ENCODE results near the gene CDH22.
A peak's percentile ranks its signal among the peaks of the same experiment; 100 is the strongest.

The CDH22 gene

DNA sequence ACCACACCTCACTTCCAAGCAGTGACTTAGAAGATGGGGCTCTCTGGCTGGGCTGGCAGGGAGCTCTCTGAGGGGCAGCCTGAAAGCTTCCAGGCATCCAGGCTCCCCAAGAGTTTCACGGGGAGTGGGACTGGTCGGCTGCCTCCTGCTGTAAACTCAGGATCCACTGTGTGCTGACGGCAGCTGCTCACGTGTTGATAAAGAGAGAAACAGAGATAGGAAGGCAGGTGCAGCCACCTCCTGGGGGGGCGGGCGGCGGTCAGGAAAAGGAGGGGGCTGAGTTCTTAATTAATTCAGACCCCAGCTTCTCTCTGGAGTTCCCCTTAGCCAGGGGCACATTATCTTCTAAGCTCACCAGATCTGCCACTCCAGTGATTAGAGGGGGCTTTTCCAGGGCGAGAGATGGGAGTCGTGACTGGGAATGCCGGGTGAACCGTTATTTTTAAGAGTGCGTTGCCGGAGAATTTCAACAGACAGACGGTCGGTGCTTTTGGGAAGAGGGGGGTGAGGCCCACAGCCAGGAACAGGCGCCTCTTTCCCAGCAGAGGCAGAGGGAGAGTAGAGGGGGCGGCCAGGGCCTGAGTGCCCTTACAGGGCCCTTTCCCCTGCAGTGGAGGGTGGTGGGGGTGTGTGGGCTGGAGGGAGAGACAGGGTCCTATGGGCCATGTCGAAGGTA lies 119.3 kb downstream of the CDH22 start:
- no peak for DNase-seq

DNA sequence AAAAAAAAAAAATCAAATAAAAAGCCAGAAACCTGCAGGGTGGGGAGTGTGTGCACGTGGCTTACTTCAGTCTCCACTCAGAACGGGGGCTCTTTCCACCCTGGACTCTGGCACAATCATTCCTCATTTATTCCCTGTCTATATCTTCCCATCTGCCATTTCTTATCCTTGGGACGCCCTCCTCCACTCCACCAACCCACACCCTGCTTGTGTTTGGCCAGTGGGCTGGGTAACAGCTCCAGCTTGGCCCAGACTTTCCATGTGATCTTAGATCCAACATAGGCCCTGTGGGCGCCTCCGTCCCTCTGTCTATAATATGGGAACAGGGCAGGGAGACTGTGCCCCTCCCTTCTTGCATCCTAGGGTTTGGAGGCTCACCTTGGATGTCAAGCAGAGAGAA lies 122.1 kb downstream of the CDH22 start:
- no peak for DNase-seq

DNA sequence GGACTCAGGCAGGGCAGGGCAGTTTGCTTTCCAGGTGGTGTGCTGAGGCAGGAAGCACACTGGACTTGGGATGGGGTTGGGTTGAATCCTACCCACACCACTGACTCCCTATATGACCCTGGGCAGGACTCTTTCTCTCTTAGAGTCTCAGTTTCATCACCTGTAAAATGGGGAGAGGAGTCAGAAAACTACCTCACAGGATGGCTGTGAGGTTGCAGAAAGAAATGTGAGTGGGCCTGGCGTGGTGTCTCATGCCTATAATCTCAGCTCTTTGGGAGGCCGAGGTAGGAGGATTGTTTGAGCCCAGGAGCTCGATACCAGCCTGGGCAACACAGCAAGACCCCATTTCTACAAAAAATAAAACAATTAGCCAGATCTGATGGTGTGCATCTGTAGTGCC lies 122.9 kb downstream of the CDH22 start:
- DNase-seq: no peak

DNA sequence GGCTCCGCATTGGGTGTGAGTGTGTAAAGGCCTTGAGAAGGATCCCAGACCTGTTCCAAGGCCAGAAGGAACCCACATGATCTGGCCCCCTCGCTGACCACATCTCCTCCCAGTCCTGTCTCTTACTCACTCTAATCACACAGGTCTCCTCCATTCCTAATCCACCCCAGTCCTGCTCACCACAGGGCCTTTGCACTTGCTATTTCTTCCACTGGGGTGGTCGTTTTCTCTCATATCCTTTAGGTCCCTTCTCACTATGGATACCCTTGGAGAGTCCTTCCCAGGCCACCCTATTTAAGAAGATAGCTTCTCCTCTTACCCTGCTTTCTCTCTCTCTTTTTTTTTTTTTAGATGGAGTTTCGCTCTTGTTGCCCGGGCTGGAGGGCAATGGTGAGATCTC lies 124.5 kb downstream of the CDH22 start:
- no peak for DNase-seq

DNA sequence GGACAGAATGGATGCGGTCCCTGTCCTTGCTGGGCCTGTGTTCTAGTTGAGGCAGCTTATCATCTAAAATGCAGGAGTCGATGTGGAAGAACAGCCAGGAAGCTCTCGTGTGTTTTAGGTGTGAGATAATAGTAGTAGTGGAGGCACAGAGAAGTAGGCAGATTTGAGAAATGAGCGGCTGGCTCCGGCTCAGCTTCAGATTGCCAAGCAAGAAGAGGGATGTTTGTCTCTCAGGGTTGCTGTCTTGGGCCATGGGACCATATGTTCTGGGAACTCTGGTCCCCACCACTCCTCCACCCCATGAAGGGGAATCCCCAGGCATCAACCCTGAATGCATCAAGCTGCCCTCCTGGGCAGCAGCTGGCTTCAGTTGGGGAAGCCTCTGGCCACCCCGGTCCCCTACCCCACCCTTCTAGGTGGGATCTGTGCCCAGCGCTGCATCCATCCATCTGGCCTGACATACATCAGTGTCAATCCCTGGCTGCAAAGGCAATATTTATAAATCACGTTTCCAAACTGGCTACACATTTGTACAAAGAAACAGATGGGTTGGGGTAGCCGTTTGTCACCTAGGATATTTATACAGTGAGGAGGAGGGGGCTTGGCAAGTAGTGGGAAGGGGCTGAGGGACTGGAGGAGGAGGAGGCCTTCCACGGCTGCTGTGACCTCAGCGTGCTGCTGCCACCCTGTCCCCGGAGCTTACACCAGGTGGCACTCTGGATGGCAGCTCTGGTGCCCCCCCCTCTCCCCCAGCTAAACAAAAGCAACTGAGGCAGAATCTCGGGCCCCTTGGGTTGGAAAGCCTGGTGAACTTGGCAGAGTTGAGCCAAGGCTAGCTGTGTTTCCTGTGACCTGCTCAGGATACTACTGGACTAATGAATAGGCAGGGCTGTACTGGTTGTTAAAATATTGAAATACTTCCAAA lies 125.8 kb downstream of the CDH22 start:
- DNase-seq: no peak

DNA sequence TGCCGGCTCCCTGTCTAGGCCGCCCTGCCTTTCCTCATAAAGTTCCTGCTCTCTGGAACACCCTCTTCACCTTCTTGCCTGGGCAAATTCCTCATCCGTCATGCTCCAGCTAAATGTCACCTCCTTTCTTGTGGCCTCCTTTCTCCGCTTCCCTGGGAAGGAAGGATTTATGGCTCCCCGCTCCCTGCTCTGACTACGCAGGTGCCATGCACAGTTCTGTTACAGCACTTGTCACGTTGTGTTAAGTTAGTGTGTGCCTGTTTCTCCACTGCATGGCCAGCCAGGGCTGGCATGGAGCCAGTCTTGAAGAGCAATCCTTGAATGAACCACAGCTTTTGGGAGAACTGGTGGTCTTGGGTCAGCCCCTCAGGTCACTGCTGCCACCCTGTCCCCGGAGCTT lies 128.4 kb downstream of the CDH22 start:
- DNase-seq: no peak

DNA sequence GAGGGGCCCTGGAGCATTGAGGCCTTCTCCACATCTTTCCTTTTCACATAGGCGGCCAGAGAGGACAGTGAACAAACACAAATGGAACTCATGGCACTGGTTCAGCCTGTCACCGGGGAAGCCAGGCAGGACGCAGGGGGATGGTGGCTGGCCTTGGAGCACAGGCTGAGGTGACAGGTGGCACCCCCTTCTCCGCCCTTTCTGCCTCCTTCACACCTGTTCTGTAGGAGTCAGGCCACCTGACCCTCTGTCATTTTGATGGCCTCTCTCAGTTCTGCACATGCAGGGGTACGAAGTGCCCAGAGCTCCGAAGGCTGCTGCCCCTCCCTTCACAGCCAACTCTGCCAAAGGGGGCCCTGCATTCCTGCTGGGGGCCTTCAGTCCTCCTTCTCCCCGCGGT lies 129.4 kb downstream of the CDH22 start:
- DNase-seq: no peak

DNA sequence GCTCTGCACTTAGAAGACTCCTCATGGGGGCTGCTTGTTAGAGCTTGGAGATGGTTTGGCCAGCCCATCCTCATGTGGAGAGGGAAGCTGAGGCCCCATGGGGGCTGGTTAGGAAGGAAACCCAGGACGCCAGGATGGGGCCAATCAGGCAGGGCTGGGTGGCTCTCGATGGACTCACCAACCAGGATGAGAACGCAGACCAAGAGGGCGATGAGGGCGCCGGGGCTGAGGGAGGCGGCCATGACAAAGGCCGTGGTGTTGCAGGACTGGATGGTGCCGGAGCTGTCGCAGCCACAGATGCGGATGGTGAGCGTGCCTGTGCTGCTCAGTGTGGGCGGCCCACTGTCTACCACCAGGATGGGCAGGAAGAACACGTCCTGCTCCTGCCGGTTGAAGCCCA lies 130.5 kb downstream of the CDH22 start:
- DNase-seq: no peak

DNA sequence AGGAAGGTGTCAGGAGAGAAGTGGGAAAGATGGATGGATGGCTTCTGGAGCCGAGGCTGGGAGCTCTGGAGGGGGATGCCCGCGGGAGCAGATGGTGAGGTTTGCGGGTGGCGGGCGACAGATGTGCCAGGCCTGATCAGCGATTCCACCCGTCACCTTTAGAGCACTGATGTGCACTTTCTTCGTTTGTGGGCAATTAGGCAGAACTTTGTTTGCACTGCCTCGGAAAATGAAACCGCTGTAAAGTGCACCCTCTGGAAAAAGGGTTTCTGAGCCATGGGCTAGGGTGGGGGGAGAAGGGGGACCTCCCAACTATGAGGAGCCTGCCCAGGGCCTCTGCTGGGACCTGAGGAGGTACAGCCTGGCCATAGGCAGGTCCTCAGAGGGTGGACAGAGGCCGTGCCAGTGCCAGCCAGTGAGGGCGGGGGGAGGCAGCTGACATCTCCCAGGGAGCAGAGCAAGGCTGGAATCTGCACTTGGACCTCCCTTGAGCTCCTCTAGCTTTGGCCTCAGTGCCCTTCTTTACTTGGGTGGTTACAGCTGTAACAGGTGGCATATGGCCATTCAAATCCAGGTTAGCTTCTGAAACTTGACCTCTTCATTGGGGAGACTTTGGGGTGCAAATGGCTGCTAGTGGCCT lies 131.4 kb downstream of the CDH22 start:
- DNase-seq: no peak

DNA sequence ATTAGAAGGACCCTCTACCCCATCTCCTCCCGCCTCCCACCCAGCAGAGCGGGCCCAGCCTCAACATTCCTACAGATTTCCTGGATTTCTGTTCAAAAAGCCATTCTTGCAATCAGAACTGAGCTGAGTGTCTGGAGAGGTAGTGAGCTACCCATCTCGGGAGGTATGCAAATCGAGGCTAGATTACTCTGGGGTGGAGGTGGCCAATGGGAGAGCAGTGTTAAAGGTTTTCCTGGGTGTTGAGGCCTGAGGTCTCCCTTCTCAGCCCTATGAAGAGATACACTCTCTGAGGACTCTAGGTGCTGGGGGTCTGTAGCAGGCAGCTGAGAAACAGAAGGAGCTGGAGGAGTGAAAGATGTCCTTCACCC lies 133.2 kb downstream of the CDH22 start:
- no peak for DNase-seq

DNA sequence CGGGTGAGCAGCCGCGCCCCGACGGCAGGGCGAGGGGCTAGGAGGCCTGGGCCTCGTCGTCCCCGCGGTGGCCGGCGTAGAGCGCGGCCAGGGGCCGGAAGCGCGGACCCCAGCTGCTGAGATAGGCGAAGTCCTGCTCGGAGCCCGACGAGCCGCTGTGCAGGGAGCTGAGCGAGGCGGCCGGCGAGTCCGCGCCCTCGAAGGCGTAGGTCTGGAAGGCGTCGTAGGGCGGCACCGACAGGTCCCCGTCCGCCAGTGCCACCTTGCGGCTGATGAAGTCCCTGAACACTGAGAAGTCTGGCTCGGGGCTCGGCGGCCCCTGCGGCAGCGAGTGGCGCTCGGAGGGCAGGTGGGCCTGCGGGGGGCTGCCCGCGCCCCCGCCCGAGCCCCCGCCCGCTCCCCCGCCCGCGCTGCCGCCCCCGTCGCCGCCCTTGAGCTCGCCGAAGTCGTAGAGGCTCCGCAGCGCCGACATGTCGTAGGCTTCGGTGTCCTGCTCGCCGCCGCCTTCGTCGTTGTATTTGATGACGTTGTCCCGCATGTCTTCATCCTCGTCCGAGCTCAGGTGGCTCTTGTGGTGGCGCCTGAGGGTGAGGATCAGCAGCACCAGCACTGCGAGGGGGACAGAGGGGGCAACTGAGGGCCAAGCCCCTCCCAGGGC lies 133.7 kb downstream of the CDH22 start:
- DNase-seq: peak; percentile 88

DNA sequence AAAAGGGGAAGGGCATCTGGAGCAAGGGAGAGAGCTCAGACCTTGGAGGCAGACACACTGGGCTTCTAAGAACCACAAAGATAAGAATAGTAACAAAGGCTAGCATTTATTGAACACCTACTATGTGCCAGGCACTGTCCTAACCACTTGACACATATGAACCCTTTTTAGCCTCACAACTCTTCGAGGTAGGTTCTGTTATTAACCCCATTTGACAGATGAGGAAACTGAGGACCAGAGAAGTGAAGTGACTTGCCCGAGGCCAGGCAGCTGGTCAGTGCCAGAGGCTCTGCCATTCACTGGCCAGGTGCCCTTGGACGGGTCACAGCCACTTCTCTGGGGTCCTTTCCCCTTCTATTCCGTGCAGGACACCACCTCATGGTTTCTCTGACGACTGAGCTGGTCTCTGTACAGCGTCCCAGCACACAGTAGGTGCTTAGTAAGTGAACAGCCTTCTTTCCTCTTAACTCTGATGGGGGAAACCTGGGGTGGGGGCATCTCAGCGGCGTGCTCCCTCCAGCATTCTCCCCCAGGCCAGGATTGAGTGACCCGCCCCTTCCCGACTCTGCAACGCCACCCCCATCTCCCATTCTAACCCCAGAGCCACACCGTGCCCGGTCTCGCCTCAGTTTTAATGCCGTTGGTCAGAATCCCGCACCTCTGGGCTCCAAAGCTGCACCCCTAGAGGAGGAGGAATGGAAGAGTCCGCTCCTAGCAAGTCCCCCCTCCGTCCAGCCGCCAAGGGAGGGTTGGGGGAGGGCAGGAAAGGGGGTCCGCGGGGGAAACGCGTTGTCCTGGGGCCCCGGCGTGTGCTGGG lies 134.4 kb downstream of the CDH22 start:
- DNase-seq: no peak

DNA sequence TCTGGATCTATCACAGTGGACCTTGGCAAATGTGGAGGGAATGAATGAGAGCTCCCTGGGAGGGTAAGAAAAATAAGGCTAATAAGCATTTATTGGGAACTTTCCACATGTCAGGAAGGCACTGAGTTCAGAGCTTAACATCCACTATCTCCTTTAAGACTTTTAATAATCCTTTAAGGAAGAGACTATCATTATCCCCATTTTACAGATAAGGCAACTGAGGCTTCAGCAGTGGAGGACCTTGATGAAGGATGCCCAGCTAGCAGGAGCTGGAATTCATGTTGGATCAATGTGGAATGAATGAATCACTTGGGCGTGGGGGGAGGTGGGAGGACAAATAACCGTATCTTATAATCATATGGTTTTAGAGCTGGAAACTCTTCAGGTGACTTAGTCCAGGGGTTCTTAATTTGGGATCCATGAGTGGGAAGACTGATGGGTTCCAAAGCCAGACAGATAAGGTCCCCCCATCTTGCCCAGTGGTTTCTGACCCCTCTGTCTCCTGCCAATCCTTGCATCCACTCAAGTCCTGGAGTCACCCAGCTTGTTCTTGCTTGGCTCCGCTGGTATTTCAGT lies 135.2 kb downstream of the CDH22 start:
- no peak for DNase-seq

DNA sequence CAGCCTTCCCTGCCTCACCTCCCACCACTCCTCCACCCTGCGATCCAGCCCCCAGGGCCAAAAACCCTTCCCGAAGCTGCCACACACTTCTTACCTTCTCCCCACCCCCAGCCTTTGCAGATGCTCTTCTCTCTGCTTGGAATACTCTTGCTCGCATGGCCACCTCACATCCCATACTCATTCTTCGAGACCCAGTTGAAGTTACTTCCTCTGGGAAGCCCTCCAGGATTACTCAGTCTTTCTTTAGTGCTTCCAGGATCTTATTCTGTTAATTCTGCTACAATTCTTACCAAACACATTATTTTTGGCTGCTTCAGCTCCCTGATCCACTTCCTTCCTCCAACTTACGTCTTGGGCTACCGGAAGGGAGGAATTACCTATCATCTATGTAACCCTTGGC lies 135.8 kb downstream of the CDH22 start:
- DNase-seq: no peak

DNA sequence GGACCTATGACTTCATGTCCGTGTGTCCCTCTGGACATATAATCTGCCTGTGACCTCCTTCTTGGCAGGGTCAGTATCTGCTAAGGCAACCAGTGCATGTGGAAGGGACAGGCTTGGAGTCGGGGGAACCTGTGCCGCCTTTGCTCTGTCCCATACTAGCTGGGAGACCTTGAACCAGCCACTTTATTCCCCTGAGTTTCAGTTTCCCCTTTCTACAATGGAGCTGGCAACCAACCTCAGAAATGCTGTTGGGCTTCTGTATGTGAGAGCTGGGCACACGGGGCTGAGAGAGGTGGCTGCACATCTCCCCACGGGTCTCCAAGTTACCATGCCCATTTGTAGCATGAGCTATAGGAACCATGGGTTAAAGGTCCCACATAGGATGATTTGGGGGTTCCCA lies 136.4 kb downstream of the CDH22 start:
- DNase-seq: no peak

DNA sequence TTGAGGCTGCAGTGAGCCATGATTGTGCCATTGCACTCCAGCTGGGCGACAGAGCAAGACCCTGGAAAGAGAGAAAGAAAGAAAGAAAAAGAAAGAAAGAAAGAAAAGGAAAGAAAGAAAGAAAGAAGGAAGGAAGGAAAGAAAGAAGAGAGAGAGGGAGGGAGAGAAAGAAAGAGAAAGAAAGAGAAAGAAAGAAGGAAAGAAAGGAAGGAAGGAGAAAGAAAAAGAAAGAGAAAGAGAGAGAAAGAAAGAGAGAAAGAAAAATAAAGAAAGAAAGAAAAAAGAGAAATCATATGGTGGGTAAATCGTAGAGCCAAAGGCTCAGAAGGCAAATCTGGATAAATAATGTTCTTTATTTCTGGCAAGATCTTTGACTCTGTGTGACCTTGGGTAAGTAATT lies 136.8 kb downstream of the CDH22 start:
- no peak for DNase-seq

DNA sequence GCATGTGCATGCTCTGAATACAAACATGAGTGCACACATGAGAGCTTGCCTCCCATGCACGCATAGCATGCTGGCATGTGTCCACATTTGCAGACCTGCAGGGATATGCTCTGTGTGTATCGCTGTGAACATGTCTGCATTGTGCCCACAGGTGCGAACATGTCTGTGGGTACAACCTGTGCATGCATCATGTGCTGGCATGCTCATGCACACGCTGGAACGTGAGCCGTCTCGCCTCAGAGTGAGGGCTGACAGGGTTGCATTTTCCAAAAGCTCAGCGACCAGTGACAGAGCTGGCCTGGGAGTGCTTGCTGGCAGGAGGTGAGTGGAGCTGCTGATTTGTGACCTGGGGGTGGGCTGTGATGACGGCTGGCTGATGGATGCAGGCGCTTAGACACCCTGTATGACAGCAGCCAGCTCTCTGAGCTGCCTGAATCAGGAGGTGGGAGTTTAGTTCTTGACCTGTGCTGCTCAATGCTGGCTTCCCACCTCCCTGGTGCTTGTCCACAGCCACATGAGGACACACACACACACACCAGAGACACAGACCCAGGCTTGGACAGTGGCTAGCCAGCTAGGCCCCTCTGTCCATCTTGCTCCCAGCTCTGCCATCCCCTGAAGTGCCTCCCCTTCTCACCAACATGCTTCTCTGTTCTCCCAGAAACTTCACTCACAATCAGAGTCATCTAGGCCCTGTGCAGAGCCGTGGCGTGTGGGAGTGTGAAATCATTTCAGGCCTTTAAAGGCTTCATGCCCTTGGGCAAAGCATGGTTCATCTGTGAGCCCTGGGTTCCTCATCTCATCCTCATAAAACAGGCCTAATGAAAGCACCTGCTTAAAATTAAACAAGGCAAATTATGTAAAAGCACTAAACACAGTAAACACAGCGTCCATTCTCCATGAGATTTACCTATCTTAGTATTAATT lies 138.8 kb downstream of the CDH22 start:
- no peak for DNase-seq

DNA sequence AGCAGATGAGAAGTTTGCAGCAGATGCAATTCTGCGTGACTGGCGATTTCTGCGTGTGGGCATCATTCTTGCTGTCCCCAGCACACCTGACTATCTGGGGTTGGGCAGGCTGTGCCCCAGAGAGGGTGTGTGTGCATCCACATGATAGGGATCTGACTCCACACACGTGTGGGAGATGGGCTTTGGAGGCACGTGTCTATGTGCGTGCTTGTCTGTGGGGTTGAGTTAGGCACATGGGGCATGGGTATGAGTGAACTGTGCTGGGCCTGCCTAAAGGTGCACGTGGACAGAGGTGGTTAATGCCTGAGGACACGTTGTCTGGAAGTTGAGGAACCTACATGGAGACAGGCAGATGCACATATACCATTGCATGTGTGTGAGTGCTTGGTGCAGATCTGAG lies 139.9 kb downstream of the CDH22 start:
- no peak for DNase-seq

DNA sequence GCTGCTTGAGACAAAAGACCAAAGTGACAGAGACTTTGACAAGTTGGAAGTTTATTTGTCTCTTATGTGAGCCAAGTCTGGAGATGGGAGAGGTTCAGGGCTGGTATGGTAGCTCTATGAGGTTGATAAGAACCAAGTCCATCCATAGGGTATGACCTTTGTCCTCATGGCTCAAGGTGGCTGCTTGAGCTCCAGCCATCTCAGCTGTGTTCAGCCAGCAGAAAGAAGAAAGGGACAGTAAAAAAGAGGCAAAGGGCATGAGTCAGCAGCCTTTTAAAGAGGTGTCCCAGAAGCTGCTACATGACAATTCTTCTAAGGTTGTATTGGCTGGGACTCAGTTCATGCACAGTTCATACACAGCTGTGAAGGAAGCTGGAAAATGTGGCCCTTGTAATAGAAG lies 141.2 kb downstream of the CDH22 start:
- no peak for DNase-seq

DNA sequence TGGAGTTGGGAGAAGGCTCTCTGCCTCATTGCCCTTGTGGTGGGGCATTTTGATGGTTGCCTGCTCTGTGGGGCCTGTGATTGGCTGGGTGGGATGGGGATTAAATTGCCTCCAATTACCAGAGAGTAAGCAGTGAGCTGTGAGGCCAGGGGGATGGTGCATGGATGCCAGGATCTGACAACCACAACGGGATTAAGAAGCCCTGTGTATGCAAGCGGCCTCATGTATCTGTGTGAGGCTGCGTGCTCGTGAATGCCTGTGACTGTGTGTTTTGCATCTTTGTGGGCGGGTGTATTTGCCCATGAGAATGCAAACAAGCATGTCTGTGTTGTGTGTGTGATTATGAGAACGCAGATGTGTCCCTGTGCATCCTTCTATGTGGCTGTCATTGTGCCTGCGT lies 144.0 kb downstream of the CDH22 start:
- DNase-seq: no peak

DNA sequence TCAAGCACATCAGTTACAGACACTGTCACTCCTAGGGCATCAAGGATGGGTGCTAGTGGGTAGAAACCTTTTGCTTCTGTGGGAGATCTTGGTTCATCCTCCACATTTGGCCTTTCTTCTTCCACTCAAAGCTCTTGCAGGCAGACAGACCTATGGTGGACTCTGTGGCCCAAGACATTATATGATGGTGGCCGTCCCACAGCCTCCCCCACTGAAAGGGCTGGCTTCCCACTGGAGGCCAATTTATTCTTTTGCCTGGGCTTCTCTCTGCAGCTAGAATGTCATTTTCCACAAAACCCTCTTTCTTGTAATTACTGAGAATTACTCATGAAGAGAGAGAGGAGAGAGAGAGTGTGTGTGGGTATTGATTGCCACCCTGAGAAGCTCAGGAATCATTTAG lies 146.4 kb downstream of the CDH22 start:
- DNase-seq: no peak

Data from stimulated activated CD4-positive, alpha-beta T cell treated with anti-CD3 and anti-CD28 coated beads, Interleukin-15, amount 100 ng/mL, for 24 hours (primary cell).